ENCODE results near the gene ELOVL3.

GRCh38 chr10:102198027-102198426, 28.1 kb upstream of the ELOVL3 start:
- TF ChIP-seq ZNF512 (CRISPR knock-in tag; IDR thresholded peaks at IDR 0.05; ENCODE audit: borderline replicate concordance) (no peak), NFYB (CRISPR knock-in tag; conservative IDR thresholded peaks at IDR 0.05; ENCODE audit: low read depth) (no peak), E2F4 (CRISPR knock-in tag; IDR thresholded peaks at IDR 0.05; ENCODE audit: borderline replicate concordance, low read depth) (no peak), SP1 (CRISPR knock-in tag; conservative IDR thresholded peaks at IDR 0.05) (no peak), CTCF (IDR thresholded peaks at IDR 0.05) (no peak), FOXJ3 (CRISPR knock-in tag; IDR thresholded peaks at IDR 0.05; ENCODE audit: borderline replicate concordance) (no peak), HMGA2 (CRISPR knock-in tag; IDR thresholded peaks at IDR 0.05) (no peak), IRF1 (CRISPR knock-in tag; IDR thresholded peaks at IDR 0.05) (no peak), CREM (CRISPR knock-in tag; IDR thresholded peaks at IDR 0.05) (no peak), ESRRA (CRISPR knock-in tag; IDR thresholded peaks at IDR 0.05; ENCODE audit: borderline replicate concordance) (no peak), RELA (CRISPR knock-in tag; IDR thresholded peaks at IDR 0.05; ENCODE audit: borderline replicate concordance) (no peak), ZNF416 (CRISPR knock-in tag; IDR thresholded peaks at IDR 0.05) (no peak), FOXP1 (CRISPR knock-in tag; IDR thresholded peaks at IDR 0.05; ENCODE audit: borderline replicate concordance) (no peak)
